GM12872 (cell line): ENCODE results near the gene ASB1.

Experiments used
- CTCF ChIP-seq: IDR thresholded peaks from 3 replicates; pipeline ENCODE4 v1.5.1; 2011; ENCODE audit warnings: low read depth, mild to moderate bottlenecking, low read length, moderate library complexity; ENCODE audit not compliant: insufficient read depth

The ASB1 gene

GRCh38 chr2:238456970-238457926 lies 30.5 kb downstream of the ASB1 start:
- no peak for TF ChIP-seq CTCF

- no peak for TF ChIP-seq CTCF
Measured at GRCh38 chr2:238457927-238458324, 31.2 kb downstream of the ASB1 start.

GRCh38 chr2:238458651-238459050 lies 31.9 kb downstream of the ASB1 start:
- no peak for TF ChIP-seq CTCF

GRCh38 chr2:238459081-238459629 lies 32.4 kb downstream of the ASB1 start:
- no peak for TF ChIP-seq CTCF

- no peak for TF ChIP-seq CTCF
Measured at GRCh38 chr2:238461051-238461450, 34.3 kb downstream of the ASB1 start.

GRCh38 chr2:238461491-238461890 lies 34.8 kb downstream of the ASB1 start:
- no peak for TF ChIP-seq CTCF

GRCh38 chr2:238461916-238462315 lies 35.2 kb downstream of the ASB1 start:
- no peak for TF ChIP-seq CTCF
